HG02943 (cell line): ENCODE results near the gene PTPRC.

Experiments used
- ATAC-seq: cut with Tn5 transposase; IDR thresholded peaks from one replicate; pipeline ENCODE4 v1.9.1; 2021; ENCODE audit warnings: mild to moderate bottlenecking, low read depth, moderate library complexity; ENCODE audit not compliant: unreplicated experiment

PTPRC gene

GRCh38 chr1:198750081-198750480, 111.2 kb downstream of the PTPRC start:
- no peak for ATAC-seq

DNA sequence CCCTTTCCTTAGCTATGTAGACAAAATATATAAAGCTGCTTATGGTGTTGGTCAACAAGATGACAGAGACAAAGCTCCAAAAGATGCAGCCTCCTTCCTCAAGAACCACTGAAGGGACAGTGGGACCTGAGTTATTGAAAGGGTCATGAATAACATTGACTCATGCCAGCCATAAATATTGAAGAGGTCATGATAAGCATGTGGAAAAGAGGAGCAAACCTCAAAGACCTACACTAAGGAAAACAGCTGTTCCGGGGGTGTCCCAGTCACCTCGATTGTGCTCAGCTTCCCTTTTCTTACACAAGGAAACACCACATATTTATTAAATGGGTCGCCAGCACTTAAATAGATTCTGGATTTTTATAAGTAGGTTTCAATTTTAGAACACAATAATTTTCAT, 112.9 kb downstream of the PTPRC start:
- ATAC-seq, result no peak

- no peak for ATAC-seq
Measured at GRCh38 chr1:198754670-198755069, 115.8 kb downstream of the PTPRC start.

DNA sequence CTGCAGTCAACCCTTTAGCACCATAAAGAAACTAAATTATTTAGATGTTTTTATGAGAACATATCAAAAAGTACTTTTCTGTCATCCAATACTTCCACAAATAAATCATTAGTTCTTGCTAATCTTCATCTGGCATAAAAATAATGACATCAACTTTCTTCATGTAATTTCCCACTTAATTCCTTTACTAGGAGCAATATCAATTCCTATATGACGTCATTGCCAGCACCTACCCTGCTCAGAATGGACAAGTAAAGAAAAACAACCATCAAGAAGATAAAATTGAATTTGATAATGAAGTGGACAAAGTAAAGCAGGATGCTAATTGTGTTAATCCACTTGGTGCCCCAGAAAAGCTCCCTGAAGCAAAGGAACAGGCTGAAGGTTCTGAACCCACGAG, 116.9 kb downstream of the PTPRC start:
- ATAC-seq, result no peak

GRCh38 chr1:198756470-198756869, 117.6 kb downstream of the PTPRC start:
- no peak for ATAC-seq

- ATAC-seq, result no peak
Measured at GRCh38 chr1:198761859-198762616, 123.2 kb downstream of the PTPRC start.

GRCh38 chr1:198763298-198763714, 124.5 kb downstream of the PTPRC start:
- no peak for ATAC-seq

- no peak for ATAC-seq
Measured at GRCh38 chr1:198764748-198765147, 125.9 kb downstream of the PTPRC start.

DNA sequence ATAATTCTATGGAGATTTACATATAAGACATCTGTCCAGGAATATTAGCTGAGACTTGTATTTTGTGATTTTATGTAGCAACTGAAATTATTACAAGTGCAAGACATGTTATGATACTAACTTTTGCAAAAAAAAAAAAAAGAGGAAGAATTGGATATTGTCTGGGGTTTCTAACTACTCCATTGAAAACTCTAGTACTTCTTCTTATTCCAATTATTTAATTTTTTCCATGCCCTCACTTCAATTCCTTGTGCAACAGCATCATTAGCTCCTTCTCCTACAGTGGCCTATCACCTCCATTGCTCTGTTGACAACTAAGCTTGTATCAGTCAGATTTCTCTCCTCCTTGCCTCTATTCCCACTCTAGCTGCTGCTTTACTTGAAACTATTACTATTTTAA, 126.6 kb downstream of the PTPRC start:
- ATAC-seq, result no peak

DNA sequence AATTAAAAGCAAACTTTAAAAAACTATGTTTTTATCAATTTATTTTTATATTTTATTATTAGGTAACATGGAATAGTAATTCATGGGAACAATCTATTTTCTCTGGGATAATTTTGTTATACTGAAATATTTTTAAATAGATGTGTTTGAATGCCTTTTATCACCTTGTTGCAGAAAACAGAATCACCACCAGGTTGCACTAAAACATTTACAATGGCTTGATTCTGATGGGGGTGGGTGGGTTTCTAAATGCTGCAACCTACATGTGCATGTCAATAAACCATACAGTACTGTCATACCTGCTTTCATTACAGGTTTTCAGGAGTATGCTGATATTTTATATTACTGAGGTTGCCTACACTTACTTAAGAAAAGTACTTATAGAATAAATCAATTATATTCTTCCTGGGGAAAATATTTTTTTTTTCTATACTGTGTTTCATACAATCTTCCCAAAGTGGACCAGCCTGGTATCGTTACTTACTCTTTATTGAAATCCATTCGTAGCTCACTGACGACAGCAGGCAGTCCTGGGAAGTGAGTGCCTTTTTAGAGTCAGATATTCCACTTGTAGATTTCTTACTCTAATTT, 132.8 kb downstream of the PTPRC start:
- no peak for ATAC-seq

GRCh38 chr1:198772626-198773025, 133.8 kb downstream of the PTPRC start:
- ATAC-seq, result no peak

DNA sequence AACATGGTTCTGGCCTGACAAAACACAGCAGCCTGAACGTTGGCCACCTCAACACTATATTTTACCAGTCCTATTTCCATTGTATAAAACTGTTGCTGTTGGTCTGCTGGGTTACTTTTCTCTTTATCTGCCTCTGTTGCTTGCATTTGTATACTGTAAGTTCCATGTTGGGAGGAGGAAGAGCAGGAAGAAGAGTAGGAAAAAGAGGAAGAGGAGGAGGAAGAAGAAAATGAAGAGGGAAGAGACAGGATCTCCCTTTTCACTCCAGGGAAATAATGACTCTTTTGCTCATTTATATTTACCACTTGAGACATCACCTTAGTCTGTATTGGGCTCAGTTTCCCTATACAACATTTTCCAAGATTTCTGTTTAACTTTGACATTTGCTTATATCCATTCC, 134.2 kb downstream of the PTPRC start:
- no peak for ATAC-seq

GRCh38 chr1:198773523-198773922, 134.7 kb downstream of the PTPRC start:
- ATAC-seq, result no peak

DNA sequence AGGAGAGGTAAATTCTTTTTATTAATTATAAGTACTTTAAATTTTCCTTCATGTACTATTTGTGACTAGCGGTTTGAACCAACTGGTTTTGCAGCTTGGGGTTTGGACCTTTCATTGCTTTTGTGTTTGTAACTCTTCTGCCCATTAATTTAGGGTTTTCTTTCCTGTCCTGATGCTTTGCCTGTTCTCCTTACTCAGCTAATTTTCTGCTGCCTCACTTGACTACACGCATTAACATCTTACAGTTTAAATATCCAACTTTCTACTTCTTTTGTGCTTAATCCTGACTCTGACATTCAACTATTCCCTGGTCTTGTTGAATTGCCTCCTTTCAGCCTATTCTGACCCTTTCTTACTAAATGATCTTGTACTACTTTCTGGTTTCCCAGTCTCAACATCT, 135.6 kb downstream of the PTPRC start:
- no peak for ATAC-seq

- no peak for ATAC-seq
Measured at GRCh38 chr1:198775606-198776005, 136.8 kb downstream of the PTPRC start.

- ATAC-seq, result no peak
Measured at GRCh38 chr1:198776602-198777029, 137.8 kb downstream of the PTPRC start.

DNA sequence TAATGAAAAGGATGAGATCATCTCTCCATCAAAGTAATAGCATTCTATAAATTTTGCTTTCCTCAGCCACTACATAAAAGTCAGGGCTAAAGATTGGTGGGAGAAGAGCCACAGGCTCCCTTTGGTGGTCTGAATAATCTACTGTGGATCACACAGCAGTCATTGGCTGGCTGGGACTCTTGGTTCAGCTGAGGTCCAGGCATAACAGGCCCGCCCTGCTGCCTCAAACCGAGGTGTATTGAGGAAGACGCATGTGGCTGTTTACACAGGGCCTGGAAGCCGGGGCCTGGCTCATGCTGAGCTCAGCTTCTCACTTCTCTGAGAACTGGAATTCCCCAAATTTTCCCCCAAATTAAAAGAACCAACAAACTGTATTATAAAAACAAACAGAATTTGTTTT, 139.2 kb downstream of the PTPRC start:
- no peak for ATAC-seq

- ATAC-seq, result no peak
Measured at GRCh38 chr1:198780376-198780775, 141.5 kb downstream of the PTPRC start.

DNA sequence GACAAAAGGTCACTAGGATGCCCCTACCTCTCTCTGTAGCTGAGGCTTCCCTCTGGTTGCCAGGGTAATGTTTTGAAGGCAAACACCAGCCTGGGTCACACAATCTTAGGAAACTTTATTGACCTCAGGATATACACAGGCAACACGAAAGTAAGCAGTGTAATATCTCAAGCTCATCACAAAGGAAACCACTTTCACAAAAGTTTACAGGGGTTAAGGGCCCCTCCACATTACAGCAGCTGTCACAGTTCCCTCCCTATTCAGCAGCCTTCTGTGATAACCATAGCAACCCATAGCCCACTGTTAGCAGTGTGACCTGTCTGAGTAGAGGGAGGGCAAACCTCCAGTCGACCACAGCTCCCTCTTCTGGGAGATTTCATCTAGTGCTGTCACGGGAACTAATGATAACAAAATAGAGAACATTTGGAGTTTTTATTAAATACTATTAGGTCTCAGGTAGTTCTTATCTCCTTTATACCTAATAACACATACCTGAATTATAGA, 149.8 kb downstream of the PTPRC start:
- ATAC-seq, result peak; percentile 76

GRCh38 chr1:198793714-198794113, 154.9 kb downstream of the PTPRC start:
- ATAC-seq, result no peak

DNA sequence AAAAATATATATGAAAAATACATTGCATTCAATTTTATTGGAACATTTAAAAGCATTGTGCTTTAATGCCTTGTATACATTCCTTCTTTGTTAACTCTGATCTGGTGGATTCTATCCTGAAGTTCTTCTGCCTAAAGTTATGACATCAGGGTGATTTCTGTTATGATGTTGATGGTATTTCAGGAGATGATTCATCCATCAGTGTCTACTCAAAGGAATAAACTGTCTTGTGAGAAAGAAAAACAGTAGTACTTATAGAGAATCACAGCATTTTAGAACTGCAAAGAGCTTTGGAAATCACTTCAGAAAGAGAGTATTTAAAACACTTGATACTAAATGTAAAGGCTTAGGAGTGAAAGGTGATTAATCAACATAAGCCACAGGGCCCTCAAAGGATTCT, 155.7 kb downstream of the PTPRC start:
- no peak for ATAC-seq

DNA sequence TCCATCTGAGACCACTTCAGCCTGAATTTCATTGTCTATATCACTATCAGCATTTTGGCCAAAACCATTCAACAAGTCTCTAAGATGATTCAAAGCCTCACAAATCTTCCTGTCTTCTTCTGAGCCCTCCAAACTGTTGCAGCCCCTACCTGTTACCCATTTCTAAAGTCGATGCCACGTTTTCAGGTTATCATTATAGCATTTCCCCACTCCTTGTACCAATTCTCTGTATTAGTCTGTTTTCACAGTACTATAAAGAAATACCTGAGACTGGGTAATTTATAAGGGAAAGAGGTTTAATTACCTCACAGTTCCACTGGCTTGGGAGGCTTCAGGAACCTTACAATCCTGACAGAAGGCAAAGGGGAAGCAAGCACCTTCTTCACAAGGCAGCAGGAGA, 158.8 kb downstream of the PTPRC start:
- ATAC-seq, result no peak
